NK-92 treated with Interleukin-12 subunit alpha and Interleukin-12 subunit beta, amount 100 ng/mL, for 24 hours (cell line): Measurements from ENCODE around the gene ZBTB26.

Source experiments
- DNase-seq: peaks from one replicate; lab custom pipeline; 2025; lab: John Stamatoyannopoulos, UW

Gene ZBTB26, protein sequence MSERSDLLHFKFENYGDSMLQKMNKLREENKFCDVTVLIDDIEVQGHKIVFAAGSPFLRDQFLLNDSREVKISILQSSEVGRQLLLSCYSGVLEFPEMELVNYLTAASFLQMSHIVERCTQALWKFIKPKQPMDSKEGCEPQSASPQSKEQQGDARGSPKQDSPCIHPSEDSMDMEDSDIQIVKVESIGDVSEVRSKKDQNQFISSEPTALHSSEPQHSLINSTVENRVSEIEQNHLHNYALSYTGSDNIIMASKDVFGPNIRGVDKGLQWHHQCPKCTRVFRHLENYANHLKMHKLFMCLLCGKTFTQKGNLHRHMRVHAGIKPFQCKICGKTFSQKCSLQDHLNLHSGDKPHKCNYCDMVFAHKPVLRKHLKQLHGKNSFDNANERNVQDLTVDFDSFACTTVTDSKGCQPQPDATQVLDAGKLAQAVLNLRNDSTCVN

DNA sequence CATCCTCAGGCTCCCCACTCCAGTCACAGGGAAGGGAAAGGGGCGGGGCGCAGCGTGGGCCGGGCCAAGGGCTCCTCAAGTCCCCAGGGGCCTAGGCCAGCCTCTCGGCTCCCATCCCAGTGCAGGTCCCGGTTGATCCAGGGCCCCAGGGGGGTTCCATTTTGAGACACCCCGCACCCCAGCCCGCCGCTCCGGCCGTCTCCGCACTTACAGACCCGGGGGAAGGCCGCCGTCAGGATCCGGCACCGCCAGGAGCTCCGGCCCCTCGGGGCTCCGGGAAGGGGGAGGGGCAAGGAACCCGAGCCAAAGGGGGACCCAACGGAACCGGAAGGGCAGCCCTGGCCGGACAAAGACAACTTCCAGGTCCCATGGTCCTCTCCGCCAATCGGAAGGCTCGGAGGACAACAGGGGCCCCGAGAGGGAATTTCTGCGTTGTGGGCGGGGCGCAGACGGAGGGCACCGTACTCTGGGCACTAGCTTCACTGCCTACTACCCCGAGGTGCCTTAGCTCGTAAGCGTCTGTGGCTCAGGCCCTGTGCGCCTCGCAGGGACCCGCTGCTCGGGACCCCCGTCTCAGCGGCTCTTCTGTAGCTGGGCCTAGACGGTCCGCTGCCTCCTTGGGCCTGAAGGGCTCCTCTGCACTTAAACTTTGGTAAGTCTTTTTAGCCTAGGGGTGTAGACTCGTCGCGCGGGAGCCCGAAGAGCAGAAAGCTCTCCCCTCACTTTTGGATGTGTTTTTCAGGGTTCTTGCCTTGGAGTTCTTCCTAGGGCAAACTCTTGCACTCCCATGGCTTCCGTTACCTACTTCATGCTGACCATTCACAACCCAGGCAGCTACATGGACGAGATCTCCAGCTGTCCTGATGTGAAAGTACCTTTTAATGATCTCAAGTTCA, at the start of gene ZBTB26:
Gene ZBTB26, minus strand, starts transcription at position 287 of the 896 bp plus-strand sequence. CDS start 11,578 bp downstream, outside the sequence.
- DNase-seq, result peak; percentile 87

DNA sequence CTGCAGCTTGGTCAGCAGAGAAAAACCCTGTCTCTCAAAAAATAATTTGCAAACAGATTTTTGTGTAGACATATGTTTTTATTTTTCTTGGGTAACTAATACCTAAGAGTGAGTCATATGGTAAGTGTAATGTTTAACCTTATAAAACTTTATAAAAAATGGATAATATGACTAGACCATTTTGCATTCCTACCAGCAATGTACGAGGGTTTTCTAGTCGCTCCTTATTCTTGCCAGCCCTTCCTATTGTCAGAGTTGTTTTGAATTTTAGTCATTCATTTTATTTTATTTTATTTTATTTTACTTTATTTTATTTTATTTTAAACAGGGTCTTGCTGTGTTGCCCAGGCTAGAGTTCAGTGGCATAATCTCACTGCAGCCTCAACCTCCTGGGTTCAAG, 47.3 kb upstream of the ZBTB26 start:
- DNase-seq, result no peak

DNA sequence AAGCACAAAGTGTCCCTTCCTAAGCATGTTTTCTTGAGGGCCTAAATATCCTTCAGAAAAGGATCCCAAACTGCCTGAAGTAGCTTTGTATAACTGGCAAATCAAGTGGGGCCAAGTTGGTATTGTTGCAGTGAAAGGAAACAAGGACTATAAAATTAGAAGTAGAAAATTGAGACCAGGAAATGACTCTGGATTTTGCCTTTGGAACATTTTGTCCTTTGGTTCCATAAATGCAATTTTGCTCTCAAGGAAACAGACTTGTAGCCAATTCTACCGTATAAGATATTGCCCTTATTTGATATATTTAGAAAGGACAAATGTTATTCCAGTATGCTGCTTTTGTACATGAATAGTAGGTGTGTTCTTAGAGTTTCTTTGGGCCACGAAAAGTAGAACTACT, 43.9 kb upstream of the ZBTB26 start:
- DNase-seq, result no peak

DNA sequence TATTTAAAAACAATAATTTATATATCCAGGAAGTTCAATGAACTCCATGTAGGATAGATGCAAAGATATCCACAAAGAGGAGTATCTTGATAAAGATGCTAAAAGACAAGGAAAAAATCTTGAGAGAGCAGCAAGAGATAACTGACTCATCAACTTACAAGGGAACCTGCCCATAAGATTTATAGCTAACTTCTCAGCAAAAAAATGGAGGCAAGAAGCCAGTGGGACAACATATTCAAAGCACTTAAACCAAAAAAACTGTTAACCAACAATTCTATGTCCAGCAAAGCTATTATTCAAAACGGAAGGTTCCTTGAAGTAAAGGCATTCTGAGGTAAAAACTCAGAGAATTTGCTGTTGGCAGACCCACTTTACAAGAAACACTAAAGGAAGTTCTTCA, 29.8 kb upstream of the ZBTB26 start:
- DNase-seq, result no peak

DNA sequence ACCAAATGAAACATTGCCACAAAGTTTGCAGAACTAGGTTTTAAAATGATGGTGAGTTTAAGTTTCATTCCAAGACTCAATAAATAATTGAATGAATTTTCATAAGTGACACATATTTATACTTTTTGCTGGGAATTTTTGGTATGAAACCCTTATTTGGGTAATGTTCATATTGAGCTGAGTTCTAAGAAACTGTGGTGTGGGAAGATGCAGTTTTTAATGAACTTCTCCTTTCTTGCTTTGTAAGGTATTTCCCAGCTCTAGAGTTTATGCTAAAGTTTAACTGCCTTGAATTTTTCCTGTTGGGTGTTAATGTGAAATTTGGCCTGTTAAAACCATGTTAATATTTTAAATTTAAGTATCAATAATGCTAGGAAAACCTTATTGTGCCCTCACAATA, 24.6 kb upstream of the ZBTB26 start:
- no peak for DNase-seq

DNA sequence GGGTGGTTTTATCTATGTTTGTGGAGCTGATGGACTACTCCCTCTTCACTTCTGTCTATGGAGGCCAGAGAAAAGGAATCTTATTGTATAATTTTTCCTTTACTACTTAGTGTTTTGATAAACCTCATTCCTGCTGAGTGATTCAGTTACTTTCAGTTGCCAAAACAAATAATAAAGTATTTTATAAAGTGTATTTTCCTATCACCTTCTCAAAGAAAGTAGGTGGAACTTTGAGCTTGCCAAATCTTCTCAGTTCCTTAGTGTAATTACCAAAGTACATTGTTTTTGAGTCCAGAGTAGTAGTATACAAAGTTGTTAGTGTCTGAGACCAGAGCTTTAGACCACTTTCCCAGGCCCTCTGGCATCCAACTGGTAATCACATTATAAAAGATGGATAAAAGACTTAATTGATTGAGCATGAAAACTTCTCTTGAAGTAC, 23.0 kb upstream of the ZBTB26 start:
- no peak for DNase-seq

DNA sequence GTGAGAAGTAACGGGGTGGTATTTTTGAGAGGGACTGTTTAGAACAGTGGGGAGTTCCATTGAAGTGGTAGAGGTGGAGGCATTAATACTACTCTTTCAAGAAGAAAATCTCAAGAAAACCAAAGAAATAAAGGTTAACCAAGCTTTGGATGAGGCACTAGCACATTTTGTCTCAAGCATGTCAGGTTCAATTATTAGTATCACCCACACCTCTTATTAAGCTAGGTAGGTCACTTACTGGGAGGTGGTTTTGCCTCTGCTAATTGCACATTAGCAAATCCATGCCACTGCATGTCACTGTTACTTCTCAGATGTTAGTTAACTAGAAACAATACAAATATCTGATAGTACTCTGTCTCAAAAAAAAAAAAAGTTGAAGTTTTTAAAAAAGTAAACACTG, 19.7 kb upstream of the ZBTB26 start:
- DNase-seq, result no peak

DNA sequence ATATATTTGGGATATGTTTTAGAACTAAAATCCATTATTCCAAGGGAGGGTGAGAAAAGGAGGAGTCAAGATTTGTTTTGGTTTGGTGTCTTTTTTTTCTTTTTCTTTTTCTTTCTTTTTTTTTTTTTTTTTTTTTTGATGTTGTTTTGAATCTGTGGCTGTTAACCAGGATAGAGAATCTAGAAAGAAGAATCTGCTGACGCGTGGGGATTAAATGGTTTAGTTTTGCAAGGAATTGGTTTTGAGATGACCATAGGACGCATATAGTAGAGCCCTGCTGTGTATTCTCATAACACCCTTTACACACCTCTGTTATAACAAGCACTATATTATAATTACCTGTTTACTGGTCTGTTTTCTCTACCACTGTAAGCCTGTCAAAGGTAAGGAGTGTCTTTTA, 19.0 kb upstream of the ZBTB26 start:
- DNase-seq, result no peak

DNA sequence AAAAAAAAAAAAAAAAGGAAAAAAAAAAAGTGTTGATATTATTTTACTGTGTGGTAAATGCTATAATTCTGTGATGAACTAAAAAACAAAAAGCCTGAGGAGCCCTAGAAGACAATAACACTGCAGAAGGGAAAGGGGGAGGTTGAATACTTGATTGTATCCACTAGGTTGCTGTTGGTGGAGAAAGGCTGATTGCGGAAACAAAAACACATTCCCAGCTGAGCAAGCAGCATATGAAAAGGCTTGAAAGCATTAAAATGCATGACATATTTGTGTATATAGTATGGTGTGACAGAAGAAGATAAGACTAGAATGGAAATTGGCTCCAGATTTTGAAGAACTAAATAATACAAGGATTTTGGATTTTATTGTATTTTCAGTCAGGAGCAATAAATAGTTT, 18.4 kb upstream of the ZBTB26 start:
- no peak for DNase-seq

DNA sequence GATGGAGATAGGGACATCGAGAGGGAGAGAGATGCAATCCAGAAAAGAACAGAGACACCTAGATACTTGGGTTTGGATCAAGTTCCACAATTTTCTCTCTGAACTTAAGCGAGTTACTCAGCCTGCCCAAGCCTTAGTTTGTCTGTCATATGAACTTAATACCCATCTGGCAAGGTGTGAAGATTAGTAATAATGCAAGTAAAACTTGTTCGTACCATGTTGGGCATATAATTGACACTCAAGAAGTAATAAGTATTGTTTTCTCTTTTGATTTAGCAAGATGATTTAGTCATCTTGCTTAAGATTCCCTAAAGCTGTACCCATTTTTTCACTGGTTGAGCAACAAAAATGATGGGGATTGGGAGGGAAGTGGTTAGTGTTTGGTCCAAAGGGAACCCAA, 17.0 kb upstream of the ZBTB26 start:
- DNase-seq, result no peak

DNA sequence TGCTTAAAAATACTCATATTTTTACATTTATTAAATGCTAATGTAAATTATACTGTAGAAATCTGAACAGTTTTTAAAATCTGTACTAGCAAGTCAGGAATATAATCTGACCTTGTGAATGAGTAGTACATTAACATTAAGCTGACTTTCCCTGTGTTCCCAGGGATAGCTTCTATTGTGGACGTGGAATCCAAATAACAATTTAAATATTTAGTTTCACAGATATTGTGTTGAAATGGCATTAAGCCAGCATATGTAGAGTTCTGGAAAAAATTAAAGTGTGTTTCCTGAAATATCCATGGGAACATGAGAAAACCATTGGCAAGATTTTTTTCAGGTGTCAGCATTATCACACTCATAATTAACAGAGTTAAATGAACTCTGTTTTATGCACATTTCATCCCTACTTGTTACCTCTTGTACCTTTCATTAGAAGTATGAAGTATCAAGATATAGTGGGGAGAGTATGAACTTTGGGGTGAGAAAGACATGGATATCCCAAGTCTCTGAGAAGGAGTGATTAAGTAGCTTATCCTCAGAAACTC, 15.2 kb upstream of the ZBTB26 start:
- no peak for DNase-seq

DNA sequence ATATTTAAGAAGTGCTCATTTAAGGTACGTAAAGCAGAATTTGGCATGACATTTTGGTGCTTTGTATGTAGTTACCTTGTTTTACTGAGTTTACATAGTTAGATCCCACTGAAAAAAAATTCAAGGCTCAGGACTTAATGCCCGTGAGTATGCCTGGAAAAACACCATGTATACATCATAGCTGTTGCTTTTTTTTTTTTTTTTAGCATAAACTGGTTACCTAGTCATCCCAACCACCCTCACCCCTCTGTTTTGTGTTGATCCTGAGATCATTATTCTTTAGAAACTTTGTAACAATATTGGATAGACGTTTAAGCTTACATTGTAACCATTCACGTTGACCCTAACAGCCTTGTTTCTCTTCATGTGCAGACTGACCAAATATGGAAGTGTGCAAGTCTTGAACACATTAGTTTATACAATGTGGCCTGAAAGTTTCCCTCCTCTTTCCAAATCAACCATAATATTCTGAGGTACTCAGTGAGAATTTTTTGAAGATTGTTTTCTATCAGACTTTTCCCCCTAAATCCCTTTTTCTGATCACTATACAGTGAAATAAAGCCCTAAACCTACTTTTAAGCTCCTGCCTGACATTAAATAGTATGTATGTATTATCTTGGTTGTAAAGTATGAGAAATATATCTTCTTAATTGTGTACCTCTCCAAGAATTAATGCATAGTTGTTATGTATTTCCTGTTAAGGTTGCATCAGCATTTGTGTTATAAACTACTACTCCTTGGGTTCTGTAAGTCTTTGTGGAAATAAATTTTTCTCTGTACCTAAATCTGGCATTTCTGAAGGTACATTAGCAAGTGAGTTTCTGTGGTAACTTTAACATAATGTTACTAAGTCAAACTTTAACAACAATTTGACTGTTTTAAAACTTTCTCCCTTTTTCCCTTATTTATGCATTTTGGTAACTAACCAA, 13.9 kb upstream of the ZBTB26 start:
- DNase-seq, result no peak

DNA sequence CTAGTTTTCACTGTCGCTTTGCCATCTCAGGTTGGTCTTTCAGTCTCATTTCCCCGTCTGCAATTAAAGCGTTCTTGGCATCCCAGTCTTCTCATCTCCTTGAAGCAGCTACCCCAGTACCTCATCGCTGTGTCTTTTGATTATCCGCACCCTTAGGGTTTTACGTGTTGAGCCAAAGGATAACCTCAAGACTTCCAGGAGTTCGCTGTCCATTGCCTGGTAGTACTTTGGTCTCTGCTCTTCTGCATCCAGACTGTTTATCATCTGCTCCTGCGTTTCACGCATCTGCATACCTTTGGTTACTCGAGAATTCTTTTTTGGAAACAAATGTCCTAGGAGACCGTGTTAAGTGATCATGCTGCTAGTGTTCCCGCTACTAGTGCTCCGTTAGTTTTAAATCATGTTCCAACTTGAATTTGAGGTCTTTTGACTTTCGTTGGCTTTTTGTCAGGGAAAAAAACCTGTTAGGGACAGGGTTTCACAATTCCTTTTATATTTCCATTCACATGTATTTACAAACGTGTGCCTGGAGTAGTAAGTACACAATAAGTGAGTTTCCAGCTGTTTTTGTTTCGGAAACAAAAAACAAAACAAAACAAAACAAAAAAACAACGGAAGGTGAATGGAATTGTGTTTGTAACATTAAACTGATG, 10.4 kb upstream of the ZBTB26 start:
- DNase-seq, result no peak

DNA sequence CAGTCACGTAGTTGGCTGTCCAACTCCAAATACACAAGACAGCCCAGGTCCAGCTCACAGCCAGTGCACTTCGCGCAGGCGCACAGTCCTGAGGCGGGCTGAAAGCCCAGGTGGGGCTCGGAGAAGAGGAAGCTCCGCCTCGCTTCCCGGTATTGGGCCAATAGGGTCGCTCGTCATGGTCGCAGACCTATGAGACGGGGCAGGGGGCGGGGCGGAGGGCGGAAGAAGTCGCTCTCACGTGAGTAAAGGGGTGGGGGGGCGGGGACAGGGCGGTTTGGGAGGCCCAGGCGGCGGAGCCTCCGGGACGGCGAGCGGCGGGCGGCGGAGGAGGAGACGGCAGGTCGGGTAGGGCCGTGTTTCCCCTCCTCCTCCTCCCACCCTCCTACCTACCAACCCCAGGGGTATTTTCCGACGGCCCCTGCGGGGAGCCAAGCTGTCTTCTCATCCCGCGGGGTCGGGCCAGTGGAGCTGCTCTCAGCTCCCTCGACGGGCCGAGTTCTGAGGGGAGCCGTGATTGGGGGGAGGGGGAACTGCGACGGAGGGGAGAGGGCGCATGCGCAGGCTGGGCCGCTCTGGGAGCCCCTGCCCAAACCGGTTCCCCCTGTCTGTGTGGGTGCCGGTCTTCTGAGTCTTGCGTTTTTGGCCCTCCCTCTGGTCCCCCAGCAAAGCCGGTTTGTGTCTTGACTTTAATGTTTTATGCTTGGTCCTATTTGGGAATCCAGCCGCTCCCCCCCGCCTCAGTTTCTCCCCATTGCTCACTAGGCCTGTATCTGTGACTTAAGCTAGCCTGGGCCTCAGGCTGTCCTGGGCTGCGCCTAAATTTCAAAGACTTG, 9.7 kb upstream of the ZBTB26 start, which contains the start of gene RABGAP1:
Gene RABGAP1, plus strand, starts transcription at position 272 of the 833 bp plus-strand sequence. CDS start 16,040 bp downstream, outside the sequence.
- DNase-seq, result peak; percentile 96

DNA sequence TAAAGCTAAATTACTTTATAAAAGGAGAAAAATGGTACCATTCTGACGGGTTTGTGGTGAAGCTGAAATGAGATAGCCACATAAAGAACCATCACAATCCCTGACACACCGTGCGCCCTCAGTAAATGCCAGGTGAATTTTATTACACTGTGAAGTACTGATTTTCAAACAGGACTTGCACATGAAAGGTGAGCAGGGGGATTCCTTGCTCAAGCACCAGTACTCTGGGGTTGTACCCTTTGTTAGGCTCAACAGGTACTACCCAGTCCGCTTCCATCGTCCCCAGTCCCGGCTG, 9.1 kb upstream of the ZBTB26 start:
- no peak for DNase-seq

DNA sequence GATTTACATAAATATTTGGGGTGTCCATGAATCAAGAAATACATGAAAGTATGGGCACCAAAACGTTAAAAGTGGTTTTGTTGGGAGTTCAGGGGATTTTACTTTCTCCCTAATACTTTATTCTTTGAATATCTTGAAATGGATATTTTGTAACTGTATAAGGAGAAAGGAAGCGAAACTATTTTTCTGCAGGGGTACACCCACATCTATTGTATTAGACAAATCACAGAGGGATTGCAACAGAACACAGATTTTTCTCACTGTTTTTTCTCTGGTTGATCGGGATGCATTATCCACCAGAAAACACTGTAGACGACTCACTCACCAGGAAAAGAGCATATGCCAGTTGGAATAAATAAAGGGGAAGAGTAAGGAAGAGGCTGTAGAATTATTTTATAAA, 8.3 kb upstream of the ZBTB26 start:
- DNase-seq, result no peak

DNA sequence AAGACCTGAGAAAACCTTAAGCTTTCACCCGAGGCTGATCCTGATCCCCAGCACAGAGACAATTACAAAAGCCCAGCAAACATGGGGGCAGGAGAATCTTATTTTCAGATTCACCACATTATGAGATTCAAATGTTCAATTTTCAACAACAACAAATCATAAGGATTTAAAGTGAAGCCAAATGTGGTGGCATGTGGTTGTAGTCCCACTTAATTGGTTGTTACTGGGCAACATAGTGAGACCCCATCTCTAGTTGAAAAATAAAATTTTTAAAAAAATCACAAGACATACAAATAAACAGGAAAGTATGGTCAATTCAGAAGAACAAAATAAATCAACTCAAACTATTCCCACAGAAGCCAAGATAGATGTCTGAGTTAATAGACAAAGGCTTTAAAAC, 5.6 kb upstream of the ZBTB26 start:
- DNase-seq, result no peak

DNA sequence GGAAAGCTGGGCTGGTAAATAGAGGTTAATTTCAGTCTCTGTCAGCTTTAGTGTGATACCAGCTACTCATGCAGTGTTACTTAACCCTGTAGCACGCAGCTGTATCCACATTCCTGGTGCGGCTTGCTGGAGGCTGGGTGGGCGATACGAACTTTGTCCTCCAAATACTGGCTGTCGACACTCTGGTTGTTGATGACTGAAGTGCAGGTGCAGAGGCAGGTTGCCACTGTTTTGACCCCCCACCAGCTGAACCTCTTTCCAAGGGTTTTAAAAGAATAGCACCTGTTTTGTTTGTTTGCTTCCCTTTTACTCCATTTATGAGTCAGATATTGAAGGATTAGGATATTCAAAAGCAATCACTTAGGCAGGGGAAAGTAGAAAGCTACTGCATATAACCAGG, 5.2 kb upstream of the ZBTB26 start:
- no peak for DNase-seq

DNA sequence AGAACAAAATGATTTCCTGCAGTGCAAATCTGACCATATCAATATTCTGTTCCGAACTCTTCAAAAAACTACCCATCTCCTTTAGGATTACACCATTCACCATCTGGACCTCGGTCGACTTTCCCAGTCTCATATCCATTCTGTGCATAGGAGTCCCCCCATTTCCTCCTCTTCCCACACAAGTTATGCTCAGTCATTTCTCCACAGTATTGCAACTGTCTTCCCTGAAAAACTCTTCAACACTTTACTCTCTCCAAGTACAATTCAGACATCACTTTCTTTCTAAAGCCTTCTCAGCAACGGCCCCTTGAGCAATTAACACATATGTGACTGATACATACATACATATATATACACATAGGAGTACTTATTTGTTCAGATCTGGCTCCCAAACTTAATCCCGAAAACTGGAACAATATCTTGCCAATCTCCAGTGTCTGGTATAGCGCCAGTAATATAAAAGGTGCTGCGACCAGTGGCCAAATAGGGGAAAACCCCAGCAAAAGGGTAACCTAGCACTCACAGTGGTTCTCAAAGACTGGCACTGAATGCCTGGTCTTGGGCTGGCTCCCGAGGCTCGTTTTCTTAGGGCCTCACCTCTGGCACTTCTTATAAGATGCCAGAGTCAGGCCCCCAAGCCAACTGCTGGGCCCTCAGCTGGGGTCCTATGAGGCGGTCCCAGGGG, 629 bp downstream of the ZBTB26 start:
- DNase-seq, result no peak
